ENCODE measurements around the gene MXI1.
A peak's percentile ranks its signal among the peaks of the same experiment; 100 is the strongest.
"Not testable (repeated sequence)": the region's sequence is repeated elsewhere in the genome, so short reads cannot be mapped to it uniquely, and the experiment has no call there.

MXI1 gene

DNA sequence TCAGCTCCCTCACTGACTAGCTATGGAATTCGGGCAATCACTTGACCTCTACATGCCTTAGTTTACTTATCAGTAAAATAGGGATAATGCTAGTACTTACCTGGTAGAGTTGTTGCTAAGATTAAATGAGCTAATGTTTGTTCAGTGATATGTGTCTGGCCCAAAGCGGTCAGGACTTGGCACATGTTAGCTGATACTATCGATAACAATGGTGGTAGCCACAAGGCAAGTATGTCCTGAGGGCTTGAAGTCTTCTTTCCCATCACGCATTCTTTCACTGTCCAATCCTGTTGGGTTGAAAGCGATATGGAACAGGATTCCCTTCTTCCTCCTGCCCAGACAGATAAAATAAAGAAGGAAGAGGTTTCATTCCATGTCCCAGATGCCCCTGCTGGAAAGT is 25.5 kb upstream of the MXI1 start:
- no peak for DNase-seq (ENCODE audit: low spot score)

DNA sequence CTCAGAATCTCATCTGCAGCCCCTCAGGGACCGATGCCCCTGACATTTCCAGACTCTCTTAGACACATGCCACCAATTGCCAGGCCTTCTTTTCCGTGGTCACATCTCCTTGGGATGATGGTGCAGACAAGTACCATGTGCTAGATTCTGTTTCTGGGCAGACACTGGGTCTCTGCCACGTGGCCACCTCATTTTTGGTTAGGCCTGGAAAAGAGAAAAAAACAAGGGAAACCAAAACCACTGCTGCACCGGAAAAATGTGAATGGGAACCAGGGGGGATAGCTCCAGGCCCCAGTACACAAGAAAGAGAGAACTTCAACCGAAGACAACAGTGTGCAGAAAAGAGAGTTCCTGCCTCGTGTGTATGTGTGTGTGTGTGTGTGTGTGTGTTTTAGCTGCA is 23.0 kb upstream of the MXI1 start:
- DNase-seq (ENCODE audit: low spot score): no peak

DNA sequence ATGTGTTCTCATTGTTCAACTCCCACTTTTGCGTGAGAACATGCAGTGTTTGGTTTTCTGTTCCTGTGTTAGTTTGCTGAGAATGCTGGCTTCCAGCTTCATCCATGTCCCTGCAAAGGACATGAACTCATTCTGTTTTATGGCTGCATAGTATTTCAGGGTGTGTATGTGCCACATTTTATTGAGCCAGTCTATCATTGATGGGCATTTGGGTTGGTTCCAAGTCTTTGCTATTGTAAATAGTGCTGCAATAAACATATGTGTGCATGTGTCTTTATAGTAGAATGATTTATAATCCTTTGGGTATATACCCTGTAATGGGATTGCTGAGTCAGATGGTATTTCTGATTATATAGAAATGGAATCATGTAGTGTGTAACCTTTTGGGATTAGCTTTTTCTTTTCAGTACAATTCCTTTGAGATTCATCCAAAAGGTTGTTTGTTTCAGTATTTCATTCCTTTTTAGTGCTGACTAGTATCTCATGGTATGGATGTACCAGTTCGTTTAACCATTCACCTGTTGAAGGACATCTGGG is 21.7 kb upstream of the MXI1 start:
- not testable (repeated sequence) for DNase-seq (ENCODE audit: low spot score)

DNA sequence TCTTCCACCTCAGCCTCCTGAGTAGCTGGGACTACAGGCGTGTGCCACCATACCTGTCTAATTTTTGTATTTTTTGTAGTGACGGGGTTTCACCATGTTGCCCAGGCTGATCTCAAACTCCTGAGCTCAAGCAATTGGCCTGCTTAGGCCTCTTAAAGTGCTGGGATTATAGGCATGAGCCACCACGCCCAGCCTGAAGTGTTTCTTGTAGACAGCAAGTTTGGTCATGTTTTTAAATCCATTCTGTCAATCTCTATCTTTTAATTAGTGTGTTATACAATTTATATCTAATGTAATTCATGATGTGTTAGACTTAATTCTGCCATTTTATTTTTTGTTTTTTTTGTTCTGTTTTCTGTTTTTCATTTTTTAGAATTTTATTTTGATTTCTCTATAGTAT is 17.2 kb upstream of the MXI1 start:
- DNase-seq (ENCODE audit: low spot score): no peak

DNA sequence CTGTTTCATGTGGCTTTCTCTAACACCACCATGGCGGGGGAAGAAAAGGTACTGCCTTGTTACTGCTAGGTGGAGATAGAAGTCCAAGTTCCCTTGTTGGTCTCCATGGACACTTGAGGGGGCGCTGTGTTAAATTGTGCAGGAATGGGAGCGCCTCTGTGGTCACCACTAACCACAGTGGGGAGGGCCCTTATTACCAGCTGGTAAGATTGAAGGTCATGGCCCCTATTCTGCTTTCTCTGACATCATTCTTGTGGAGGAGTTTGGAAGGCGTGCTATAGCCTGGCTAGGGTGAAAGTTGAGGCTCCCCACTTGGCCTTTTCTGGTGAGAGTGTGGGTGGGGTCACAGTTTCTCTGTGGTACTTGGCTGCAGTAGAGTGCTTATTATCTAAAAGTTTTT is 14.9 kb upstream of the MXI1 start:
- no peak for DNase-seq (ENCODE audit: low spot score)

DNA sequence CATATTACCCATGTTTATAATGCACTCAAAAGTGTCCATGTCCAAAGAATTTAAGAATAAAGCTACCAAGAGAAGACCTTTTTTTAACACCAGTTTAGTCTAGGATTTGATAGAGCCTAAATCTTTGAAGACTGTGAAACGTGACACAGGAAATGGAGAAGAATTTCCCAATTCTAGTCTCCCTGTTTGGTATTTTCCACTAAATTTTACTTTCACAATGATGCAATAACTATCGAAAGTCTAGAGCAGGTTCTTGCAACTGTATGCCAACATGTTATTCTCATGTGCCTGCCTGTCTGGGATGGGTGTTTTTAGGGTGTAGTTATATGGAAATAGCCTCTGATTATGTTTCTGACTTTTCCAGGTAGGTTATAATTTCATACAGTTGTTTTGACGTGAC is 6.9 kb upstream of the MXI1 start:
- DNase-seq (ENCODE audit: low spot score): no peak

DNA sequence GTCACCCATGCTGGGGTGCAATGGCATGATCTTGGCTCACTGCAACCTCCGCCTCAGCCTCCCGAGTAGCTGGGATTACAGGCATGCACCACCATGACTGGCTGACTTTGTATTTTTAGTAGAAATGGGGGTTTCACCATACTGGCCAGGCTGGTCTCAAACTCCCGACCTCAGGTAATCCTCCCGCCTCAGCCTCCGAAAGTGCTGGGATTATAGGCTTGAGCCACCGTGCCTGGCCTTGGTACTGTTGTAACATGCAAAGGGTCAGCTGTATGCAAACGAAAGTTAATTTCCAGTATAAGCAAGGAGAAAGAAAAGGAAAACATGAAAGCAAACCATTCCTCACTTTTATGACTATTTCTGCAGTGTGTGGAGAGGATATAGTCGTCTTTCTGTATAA is 6.4 kb upstream of the MXI1 start:
- DNase-seq (ENCODE audit: low spot score): not testable (repeated sequence)

DNA sequence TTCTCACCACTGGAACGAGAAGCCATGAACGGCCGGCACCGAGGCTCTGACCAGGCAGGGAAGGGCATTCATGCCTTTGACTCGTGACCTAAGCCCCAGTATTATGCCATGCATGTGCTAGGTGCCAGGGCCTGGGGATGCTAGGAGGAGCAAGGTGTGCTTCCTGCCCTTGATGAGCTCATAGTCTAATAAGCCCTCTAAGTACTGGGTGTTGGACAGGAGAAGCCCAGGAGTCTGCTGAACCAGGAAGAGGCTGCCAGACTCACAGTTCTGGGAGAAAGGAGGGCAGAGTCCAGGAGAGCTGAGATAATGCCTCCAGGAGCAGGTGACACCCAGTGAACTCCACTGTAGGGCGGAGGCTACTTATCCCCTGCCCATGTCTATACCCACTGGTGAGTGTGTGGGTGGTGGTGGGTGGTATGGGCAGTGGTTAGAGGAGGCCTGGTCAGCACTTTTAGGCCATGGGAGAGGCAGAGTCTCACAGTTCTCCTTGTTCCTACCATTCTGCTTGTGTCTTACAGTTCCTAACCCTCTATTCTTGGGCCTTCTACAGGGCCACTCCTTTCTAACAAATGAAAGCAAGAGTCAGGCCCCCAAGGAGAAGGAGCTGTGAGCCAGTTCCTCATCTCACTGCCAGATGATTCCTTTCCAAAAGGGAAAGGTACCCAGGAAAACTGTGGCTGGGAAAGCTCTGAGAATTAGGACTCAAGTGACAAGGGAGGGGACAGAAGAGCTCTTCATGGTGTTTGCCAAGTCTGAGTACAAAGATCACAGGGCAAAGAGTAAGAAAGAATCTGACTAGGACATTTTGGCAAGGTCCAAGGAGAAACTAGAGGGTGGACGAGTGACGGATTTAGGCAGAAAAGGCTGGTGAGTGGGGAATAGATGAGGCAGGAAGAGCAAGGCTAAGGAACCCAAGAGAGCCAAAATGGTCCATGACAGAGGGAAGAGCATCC is 3.6 kb upstream of the MXI1 start:
- no peak for DNase-seq (ENCODE audit: low spot score)

DNA sequence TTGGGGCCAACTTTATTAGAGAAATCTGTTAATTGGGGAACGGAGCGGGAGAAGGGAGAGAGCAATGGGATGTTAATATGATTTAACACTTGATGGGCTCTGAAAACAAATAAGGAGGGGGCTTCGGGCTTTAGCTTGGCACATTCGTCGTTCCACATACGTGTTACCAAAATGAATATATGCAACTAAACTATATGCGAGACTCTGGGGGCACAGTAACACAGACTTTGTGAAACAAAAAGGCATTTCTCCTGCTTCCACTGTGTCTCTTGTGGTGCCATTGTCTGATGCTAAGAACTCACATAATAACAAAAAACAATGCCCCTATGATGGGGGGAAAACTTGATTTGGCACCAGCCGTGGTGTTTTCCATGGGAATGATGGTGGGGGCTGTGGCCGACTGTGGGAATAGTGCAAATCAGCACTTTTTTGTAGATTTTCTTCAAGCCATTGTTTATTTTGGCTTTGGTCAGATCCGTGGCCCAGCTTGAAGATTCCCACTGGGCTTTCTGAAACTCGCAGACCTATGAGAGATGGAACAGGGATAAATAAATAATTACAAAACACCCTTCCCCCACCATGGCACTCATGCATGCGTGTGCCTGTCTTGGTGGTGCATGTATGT is 2.2 kb upstream of the MXI1 start:
- no peak for DNase-seq (ENCODE audit: low spot score)

DNA sequence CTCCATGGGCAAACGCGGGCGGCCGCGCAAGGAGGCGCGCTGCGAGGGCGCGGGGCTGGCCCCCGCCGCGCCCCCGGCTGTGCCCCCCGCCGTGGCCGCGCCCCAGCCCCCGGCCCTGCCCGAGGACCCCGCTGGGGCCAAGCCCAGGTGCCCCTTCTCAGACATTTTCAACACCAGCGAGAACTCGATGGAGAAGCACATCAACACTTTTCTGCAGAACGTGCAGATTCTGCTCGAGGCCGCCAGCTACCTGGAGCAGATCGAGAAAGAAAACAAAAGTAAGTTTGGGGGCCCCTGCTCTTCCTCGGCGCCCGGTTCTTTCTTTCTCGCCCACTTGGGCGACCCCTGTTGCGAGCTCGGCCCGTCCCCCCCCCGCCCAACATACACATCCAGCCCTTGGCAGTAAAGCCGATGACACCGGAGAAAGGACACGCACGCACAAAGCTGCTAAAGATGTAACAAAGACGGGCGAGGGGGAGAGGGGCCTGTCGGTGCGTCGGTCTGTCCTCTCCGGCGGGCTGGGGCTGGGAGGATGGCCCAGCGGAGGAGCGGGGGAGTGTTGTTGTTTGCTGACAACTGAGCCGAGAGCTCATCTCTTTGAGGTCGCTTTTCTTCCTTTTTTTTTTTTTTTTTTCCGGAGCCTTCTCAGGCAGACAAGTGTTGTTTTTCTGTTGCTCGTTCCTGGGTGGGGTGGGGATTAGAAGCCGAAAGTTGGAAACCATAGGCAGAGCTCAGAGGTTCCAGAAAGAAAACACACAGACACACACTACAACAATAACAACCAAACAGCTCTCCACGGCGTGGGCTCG is 604 bp downstream of the MXI1 start:
- DNase-seq (ENCODE audit: low spot score): peak; percentile 55

DNA sequence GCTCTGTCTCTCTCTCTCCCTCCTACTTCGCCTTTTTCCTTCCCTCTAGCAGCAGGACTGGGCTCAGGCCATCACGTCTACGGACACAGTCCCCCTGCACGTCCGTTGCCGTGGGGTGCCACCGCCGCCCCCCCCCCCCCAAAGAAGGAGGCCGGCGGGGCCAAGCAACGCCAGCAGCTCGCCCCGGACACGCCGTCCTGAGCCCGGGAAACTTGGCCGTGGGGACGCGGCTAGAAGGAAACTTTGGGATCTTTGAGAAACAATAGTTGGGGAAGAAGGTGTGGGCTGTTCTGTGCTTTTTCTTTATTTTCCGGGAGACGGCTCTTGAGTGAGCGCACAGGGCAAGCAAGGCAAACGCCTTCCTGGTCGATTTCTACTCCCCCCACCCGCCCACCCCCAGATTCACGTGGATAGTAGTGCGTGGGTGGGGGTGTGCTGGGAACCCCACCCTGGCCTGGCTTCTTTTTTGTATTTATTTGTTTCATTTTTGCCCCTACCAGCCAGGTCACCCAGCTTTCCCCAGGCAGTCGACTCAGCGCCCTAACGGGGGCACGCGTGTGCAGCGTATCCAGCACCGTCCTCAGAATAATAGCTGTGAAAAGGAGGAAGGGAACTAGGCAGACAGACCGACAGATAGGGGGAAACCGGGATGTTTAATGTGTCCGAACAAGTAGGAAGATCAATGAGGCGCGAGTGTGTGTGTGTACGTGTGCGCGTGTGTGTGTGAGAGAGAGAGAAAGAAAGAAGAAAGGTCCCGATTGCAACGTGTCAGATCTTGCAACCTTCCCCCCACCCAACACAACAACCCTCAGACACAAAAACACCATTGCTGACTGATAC is 1.4 kb downstream of the MXI1 start:
- DNase-seq (ENCODE audit: low spot score): peak; percentile 40

DNA sequence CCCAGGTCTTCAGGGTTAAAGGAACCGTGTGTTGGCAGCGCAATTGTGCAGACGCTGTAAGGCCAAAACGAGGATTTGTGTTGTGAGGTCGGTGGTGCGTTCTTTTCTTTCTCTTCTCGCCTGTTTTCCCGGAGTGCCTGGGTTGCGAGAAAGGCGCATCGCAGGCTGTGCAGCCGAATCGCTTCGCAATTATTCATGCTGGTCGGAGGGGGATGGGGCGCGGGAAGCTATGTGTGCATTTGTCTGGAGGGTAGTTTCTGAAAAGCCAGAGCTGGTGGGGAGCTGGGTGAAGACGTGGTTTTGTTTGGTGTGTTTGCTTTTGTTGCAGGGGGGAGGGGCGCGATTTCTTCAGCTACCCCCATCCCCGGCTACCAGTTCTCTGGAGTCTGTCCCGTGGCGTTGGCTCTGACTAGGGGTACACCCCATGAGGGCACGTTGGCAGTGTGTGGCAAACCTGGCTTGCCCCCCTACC is 2.1 kb downstream of the MXI1 start:
- peak; percentile 73 for DNase-seq (ENCODE audit: low spot score)

DNA sequence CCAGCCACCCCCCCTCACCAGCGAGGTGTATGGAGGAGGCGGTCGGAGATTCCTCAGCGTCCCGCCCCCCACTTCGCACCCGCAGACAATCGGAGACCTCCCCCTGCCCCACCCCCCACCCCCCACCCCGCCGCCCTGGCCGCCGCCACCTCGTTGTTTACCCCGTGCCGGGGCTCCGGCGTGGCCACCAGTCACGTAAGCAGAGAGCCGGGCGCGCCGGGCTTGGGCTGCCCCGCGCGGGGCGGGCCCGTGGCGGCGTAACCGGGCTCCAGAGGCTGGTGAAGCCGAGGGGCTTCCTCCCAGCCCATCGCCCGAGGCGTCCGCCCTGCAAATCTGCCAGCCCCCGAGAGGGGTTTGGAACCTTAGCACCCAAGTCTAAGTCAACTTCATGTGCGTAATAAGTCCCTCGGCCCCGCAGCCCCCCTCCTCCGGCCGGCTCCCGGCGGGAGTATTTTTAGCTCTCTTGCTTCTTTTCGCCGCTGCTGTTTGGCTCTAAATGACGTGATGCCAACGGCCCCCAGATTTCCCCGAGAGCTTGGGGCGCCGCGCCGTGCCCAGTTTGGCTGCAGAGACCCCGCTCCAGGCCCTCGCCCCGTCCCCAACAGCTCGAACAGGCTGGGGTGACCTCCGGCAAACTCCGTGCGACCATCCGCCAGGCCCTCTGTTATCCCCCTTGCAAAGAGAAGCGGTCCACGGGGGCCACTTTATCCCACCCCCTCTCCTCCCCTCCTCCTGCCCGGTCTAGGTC is 2.7 kb downstream of the MXI1 start:
- DNase-seq (ENCODE audit: low spot score): no peak

DNA sequence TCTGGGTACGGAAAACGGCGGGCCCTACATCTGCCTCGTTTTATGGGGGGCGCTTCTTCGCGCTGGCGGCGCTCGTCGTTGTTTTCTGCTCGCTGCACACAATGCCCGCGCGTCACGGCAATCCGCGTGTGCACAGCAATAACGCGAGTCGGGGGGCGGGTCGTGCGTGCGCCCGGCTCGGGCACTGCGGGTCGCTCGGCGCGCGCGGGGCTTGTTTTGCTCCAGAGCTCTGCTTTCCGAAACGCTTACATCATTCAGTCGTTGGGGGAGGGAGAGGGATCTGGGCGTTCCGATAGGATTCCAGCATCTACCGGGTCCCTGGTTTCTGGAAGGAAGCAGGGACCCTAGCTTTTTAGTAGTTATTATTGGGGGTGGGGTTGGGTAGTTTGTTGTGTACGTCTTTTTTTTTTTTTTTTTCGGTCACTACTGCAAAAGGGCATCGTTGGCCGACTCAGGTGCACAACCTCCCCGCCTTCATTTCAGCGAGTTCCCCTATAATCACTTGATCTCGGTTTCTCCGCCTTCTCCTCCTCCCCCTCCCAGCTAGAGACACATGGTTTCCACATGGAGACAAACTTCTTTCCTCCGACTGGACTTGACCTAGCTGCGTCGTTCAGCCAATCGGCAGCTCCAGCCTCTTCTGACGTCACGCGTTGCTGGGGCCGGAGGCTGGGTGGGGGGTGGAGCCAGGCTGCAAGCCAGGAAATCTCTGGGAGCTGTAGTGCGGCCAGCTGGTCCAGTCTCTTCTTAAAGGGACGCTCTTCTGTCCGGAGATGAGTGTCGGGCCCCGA is 3.5 kb downstream of the MXI1 start:
- DNase-seq (ENCODE audit: low spot score): peak; percentile 91

DNA sequence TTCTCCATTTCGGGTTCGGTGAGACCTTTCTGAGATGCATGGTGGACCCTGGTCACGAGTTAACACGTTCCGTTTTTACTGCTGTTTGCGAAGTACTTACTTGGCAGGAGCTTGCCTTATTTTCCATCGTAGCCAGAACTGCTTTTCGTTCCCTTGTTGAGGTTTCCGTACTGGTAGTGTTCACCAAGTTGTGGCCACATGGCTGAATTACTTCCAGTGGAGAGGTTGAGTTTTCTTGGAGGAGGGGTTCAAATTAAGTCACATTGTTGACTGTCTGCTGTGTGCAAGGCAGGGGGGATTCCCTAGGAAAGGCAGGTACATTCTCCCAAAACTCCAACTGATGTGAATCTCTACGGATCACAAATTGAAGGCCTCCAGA is 4.0 kb downstream of the MXI1 start:
- no peak for DNase-seq (ENCODE audit: low spot score)

DNA sequence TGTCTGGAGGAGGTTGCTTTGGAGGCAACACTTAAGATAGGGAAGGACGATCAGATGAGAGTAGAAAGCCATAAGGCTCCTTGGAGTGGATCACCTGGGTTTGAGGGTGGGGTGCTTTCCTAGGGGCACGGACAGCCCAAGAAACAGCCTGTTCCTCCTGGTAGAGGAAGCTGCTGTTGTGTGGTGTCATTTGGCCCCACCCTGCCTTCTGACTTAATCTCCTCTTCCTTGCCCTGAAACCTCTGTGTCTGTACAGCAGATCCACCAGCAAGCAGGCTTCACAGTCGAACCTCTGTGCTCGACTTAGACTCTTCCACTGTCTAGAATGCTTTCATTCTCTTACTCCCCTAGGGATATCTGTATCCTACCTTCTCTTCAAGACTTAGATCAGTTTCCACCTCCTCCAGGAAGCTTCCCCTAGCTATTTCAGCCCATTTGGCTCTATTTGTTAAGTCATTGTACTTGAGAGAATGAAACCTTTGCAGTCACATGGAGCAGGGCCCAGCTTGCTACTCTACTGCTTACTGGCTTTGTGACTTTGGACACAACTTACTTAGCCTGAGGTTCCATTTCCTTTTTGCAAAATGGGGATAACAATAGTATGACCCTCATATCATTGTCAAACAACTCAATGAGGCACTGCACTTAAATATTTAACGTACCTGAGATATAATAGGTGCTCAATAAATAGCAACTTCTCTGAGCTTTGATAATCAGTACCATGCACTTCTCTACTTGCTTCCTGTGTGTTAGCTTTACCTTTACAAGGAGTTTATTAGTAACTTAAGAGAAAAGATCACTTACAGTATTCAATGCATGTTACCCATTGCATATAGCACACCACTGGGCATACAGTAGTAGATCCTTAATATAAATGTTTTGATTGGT is 5.0 kb downstream of the MXI1 start:
- DNase-seq (ENCODE audit: low spot score): peak; percentile 70

DNA sequence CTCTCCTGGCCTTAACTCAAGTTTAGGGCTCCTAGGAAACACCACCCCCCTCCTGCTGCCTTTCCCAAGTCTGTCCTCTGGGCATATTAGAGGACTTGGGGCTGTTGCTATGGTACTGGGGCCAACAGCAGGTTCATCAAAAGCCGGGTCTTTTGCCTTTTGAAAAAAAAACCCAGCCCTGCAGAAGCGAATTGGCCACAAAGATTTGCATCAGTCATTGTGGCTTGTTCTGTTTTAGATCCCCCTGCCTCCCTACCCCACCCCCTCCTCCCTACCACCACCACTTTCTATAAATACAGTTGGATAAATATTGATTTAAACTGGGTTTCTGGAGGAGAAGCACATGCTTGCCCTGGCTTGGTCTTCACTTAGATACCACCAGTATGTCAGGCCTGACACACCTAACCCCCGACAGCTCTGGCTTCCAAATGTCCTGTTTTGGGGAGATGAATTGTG is 7.0 kb downstream of the MXI1 start:
- no peak for DNase-seq (ENCODE audit: low spot score)

DNA sequence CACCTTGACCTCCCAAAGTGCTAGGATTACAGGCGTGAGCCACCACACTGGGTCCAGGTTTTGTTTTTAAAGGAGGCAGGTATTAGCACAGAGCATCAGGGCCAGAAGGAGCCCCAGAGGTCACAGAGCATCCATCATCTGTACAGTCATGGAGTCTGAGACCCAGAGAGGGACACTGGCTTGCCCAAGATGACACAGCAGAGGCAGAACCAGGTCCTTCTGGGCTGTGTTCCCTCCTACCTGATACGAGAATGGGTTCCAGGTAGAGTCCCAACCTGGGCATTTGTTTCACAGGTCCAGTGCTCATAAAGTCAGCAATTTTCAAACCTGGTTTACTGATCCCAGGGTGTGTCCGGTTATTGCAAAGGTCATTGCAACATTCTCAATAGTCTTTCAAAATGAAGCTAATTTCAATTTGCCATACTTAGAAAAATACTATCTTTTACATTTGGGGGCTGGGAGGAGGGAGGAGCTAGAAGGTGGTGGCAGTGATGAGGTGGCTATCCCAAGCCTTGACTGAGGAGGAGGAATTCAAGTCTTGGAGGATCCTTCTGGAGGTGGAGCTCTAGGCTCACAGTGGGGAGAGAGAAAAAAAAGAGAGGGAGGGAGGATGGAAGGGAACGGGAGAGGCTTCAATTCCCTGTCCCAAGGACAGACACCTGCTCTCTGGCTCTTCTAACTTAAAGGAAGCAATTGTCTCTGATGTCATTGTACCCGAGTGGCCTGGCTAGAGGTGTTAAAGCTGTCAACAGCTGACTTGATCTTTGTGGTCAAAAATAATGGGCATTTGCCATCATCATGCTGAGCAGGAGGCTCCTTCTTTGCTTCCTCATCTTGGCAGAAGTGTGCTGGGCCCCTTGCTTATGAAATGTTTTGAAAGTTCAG is 8.1 kb downstream of the MXI1 start:
- no peak for DNase-seq (ENCODE audit: low spot score)

Measured in CD4-positive, alpha-beta T cell treated with Interleukin-6 at 100 ng/mL for 8 hours (primary cell).